ENCODE results near the gene PDGFA.

Gene PDGFA

GRCh38 chr7:510782-511281, 8.8 kb downstream of the PDGFA start:
- TF ChIP-seq, protein P1, sequence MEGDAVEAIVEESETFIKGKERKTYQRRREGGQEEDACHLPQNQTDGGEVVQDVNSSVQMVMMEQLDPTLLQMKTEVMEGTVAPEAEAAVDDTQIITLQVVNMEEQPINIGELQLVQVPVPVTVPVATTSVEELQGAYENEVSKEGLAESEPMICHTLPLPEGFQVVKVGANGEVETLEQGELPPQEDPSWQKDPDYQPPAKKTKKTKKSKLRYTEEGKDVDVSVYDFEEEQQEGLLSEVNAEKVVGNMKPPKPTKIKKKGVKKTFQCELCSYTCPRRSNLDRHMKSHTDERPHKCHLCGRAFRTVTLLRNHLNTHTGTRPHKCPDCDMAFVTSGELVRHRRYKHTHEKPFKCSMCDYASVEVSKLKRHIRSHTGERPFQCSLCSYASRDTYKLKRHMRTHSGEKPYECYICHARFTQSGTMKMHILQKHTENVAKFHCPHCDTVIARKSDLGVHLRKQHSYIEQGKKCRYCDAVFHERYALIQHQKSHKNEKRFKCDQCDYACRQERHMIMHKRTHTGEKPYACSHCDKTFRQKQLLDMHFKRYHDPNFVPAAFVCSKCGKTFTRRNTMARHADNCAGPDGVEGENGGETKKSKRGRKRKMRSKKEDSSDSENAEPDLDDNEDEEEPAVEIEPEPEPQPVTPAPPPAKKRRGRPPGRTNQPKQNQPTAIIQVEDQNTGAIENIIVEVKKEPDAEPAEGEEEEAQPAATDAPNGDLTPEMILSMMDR (IDR thresholded peaks at IDR 0.05; ENCODE audit: low read depth, low read length, missing control alignments) = no peak
- DNase-seq (ENCODE audit: extremely low read depth, low read depth) = no peak
- H3K4me3 ChIP-seq (replicated peaks; ENCODE audit: low read depth, low read length) = no peak overlapping the region

- no peak overlapping the region for H3K4me3 ChIP-seq (replicated peaks; ENCODE audit: low read depth, low read length)
- TF ChIP-seq, protein P1 (IDR thresholded peaks at IDR 0.05; ENCODE audit: low read depth, low read length, missing control alignments) = no peak
- no peak for DNase-seq (ENCODE audit: extremely low read depth, low read depth)
Observed at GRCh38 chr7:510131-510481, 9.5 kb downstream of the PDGFA start.

DNA sequence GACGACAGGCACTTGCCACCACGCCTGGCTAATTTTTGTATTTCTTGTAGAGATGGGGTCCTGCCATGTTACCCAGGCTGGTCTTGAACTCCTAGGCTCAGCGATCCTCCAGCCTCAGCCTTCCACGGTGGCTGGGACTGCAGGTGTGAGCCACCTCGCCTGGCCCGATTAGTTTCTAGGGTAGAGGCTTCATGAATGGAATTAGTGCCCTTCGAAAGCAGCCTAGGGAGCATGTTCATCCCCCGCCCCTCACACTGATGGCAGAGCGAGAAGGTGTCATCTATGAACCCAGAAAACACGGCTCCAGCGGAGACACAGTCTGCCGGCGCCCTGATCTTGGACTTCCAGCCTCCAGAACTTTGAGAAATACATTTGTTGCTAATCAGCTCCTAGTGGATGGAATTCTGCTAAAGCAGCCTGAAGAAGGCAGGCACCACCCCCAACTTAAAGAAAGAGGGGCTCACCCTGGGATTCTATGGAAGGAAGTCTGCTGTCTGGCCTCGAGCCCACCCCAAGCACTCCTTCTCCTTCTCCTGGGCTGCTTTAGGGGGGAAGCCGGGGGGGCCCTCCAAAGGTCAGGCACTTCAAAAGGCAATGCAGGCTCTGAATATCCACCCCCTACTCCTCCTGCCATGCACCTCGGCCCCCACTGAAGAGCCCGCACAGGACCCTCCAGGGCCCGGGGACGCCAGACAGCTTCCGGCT, 10.1 kb downstream of the PDGFA start:
- no peak for DNase-seq (ENCODE audit: extremely low read depth, low read depth)
- TF ChIP-seq, protein P1 (IDR thresholded peaks at IDR 0.05; ENCODE audit: low read depth, low read length, missing control alignments) = no peak
- H3K4me3 ChIP-seq (replicated peaks; ENCODE audit: low read depth, low read length) = no peak overlapping the region

DNA sequence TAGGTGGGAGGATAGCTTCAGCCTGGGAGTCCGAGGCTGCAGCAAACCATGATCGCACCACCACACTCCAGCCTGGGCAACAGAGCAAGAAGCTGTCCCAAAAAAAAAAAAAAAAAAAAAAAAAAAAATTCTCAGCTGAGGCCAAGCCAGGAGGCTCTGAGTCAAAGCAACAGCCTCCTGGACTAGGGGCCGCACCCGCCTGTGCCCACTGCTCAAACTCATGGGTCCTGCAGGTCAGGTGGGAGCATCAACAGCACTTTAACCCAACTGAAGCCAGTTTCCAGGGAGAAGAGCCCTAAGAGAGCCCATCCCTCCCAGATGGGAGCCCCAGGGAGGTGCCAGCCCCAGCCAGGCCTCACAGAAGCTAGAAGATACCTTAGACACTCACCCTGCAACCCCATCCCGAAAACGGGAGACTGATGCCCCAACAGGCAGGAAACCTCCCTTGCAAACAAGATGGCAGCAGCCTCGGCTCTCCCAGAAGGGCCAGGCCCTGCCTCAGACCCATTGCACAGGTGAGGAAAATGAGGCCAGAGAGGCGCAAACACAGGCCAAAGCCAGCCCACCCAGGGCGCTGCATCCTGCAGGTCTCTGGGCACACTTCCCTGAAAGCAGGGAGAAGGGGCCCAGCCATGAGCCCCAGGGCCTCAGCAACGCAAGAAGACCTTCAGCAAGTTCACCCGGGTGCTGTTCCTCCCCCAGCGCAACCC, 11.0 kb downstream of the PDGFA start:
- no peak overlapping the region for H3K4me3 ChIP-seq (replicated peaks; ENCODE audit: low read depth, low read length)
- no peak for DNase-seq (ENCODE audit: extremely low read depth, low read depth)
- TF ChIP-seq, protein P1 (IDR thresholded peaks at IDR 0.05; ENCODE audit: low read depth, low read length, missing control alignments) = no peak

GRCh38 chr7:507623-508300, 11.9 kb downstream of the PDGFA start:
- H3K4me3 ChIP-seq (replicated peaks; ENCODE audit: low read depth, low read length) = no peak overlapping the region
- TF ChIP-seq, protein P1 (IDR thresholded peaks at IDR 0.05; ENCODE audit: low read depth, low read length, missing control alignments) = no peak
- DNase-seq (ENCODE audit: extremely low read depth, low read depth) = no peak

- TF ChIP-seq, protein P1 (IDR thresholded peaks at IDR 0.05; ENCODE audit: low read depth, low read length, missing control alignments) = no peak
- no peak overlapping the region for H3K4me3 ChIP-seq (replicated peaks; ENCODE audit: low read depth, low read length)
- DNase-seq (ENCODE audit: extremely low read depth, low read depth) = no peak
Observed at GRCh38 chr7:506921-507622, 12.6 kb downstream of the PDGFA start.
